Neural cell (in vitro differentiated cells): ENCODE measurements around the gene TPTE. TPM values are rescaled to one million over a fixed set of nuclear protein-coding genes. Genes with fewer than 3 reads are reported as not detected.
"Not testable (repeated sequence)": the region's sequence is repeated elsewhere in the genome, so short reads cannot be mapped to it uniquely, and the experiment has no call there.

Experiments
- H2AFZ ChIP-seq: fragments of 200-600, 300-800 bp; sonication (generic), shearing (Covaris generic); 2 replicates; pipeline ENCODE4 v1.6.0; 2014; ENCODE audit warnings: low read depth, mild to moderate bottlenecking, antibody characterized with exemption, low read length, moderate library complexity
- H3F3A ChIP-seq: fragments of 200-600 bp; shearing (Covaris generic); 2 replicates; pipeline ENCODE4 v1.6.1; 2016; ENCODE audit warnings: mild to moderate bottlenecking, moderate library complexity, mixed read lengths, antibody characterized with exemption, low read length; ENCODE audit not compliant: insufficient read depth, poor library complexity, severe bottlenecking
- H3K27ac ChIP-seq: fragments of 200-600, 300-800 bp; sonication (generic), shearing (Covaris generic); 2 replicates; pipeline ENCODE4 v1.5.1; 2014; ENCODE audit warnings: mild to moderate bottlenecking, low read length, moderate library complexity
- H3K27me3 ChIP-seq: fragments of 300-800, 200-600 bp; sonication (generic), shearing (Covaris generic); 2 replicates; pipeline ENCODE4 v1.6.0; 2014; ENCODE audit warnings: mild to moderate bottlenecking, low read depth, low read length, moderate library complexity; ENCODE audit not compliant: insufficient read depth
- H3K36me3 ChIP-seq: fragments of 300-800, 200-600 bp; sonication (generic), shearing (Covaris generic); 2 replicates; pipeline ENCODE4 v1.5.1; 2014; ENCODE audit warnings: mild to moderate bottlenecking, antibody characterized with exemption, low read length, moderate library complexity; ENCODE audit not compliant: insufficient read depth
- H3K4me2 ChIP-seq: fragments of 300-800, 200-600 bp; sonication (generic), shearing (Covaris generic); 2 replicates; pipeline ENCODE4 v1.6.0; 2014; ENCODE audit warnings: mild to moderate bottlenecking, low read length
- H3K4me3 ChIP-seq: fragments of 300-800, 200-600 bp; sonication (generic), shearing (Covaris generic); 2 replicates; pipeline ENCODE4 v1.5.1; 2014; ENCODE audit warnings: mild to moderate bottlenecking, low read length, moderate library complexity
- H3K79me2 ChIP-seq: fragments of 200-600 bp; shearing (Covaris generic); replicated peaks from 2 replicates; pipeline ENCODE4 v1.6.0; 2014; ENCODE audit warnings: mild to moderate bottlenecking, low read length, moderate library complexity; ENCODE audit not compliant: insufficient read depth
- H3K9ac ChIP-seq: fragments of 300-800, 200-600 bp; sonication (generic), shearing (Covaris generic); 2 replicates; pipeline ENCODE4 v1.6.1; 2016; ENCODE audit warnings: mild to moderate bottlenecking, low read length, mixed read lengths
- H3K9me2 ChIP-seq: fragments of 200-600 bp; shearing (Covaris generic); 2 replicates; pipeline ENCODE4 v1.6.1; 2016; ENCODE audit warnings: mild to moderate bottlenecking, low read length, mixed read lengths; ENCODE audit not compliant: insufficient read depth
- H3K9me3 ChIP-seq: fragments of 200-600, 300-800 bp; sonication (generic), shearing (Covaris generic); 2 replicates; pipeline ENCODE4 v1.6.1; 2016; ENCODE audit warnings: mild to moderate bottlenecking, mixed run types, low read length, moderate library complexity, mixed read lengths
- H4K20me1 ChIP-seq: fragments of 200-600 bp; shearing (Covaris generic); 2 replicates; pipeline ENCODE4 v1.6.1; 2016; ENCODE audit warnings: mild to moderate bottlenecking, mixed run types; ENCODE audit not compliant: insufficient read depth
- EP300 ChIP-seq: fragments of 450-650 bp; conservative IDR thresholded peaks from 2 replicates; pipeline ENCODE4 v1.6.1; 2014; ENCODE audit warnings: antibody characterized with exemption, mild to moderate bottlenecking, moderate library complexity; ENCODE audit not compliant: poor library complexity, severe bottlenecking
- EZH2 ChIP-seq: fragments of 200-600, 300-800 bp; shearing (Covaris generic), sonication (generic); IDR thresholded peaks from 2 replicates; pipeline ENCODE4 v1.6.1; 2014; ENCODE audit warnings: antibody characterized with exemption, low read length, borderline replicate concordance, mild to moderate bottlenecking; ENCODE audit not compliant: insufficient read depth, poor library complexity, severe bottlenecking
- MXI1 ChIP-seq: fragments of 450-650 bp; conservative IDR thresholded peaks from 2 replicates; pipeline ENCODE4 v1.6.1; 2014; ENCODE audit warnings: antibody characterized with exemption, mild to moderate bottlenecking; ENCODE audit not compliant: poor library complexity, severe bottlenecking
- POLR2AphosphoS5 ChIP-seq: IDR thresholded peaks from 2 replicates; pipeline ENCODE4 v1.6.1; 2012
- RAD21 ChIP-seq: fragments of 450-650 bp; conservative IDR thresholded peaks from 2 replicates; pipeline ENCODE4 v1.6.1; 2014; ENCODE audit warnings: antibody characterized with exemption, mild to moderate bottlenecking, moderate library complexity
- SMC3 ChIP-seq: fragments of 450-650 bp; conservative IDR thresholded peaks from 2 replicates; pipeline ENCODE4 v1.6.1; 2014; ENCODE audit warnings: antibody characterized with exemption, mild to moderate bottlenecking, moderate library complexity; ENCODE audit not compliant: poor library complexity
- TAF1 ChIP-seq: IDR thresholded peaks from 2 replicates; pipeline ENCODE4 v1.6.1; 2012; ENCODE audit warnings: low read depth
- polyA plus RNA-seq: library from polyadenylated mRNA; depleted of rRNA; stranded (reverse); fragments of >200 nt; gene quantifications from 2 replicates; pipeline ENCODE4 v1.2.3, GENCODE V29; 2014
- TF ChIP-seq, protein P1 (sequence below): fragments of 450-650 bp; IDR thresholded peaks from 2 replicates; pipeline ENCODE4 v1.5.1; 2014; ENCODE audit warnings: antibody characterized with exemption, mild to moderate bottlenecking, moderate library complexity; ENCODE audit not compliant: poor library complexity, severe bottlenecking
- TF ChIP-seq, protein P2 (sequence below): IDR thresholded peaks from 2 replicates; pipeline ENCODE4 v1.6.1; 2012; ENCODE audit warnings: borderline replicate concordance

TPTE gene
- polyA plus RNA-seq, 1 donor from 2014 or later: not detected

DNA sequence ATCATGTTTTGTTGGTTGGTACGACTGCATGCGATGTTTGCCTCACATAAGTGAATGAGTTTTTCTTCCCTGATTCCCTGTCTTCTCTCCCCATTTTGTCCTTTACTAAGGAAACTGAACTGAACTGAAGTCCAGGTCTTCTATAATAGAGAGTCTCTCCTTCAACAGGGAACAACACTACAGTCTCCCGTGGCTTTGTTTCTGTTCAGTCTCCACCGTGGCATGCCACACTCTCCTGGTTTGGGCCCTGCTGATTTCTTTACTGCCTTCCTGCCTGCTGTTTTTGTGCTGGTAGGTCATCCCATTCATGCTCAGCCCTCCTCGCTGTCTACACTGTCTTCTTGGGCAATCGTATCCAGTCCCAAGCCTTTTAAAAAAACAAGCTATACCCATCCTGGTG is 92.9 kb downstream of the TPTE start:
- H4K20me1 ChIP-seq, H3K79me2 ChIP-seq, H3K9ac ChIP-seq, H3K27me3 ChIP-seq, H2AFZ ChIP-seq, H3K36me3 ChIP-seq, H3K9me3 ChIP-seq, H3K4me3 ChIP-seq, H3F3A ChIP-seq, H3K27ac ChIP-seq, H3K9me2 ChIP-seq, H3K4me2 ChIP-seq: not testable (repeated sequence)

DNA sequence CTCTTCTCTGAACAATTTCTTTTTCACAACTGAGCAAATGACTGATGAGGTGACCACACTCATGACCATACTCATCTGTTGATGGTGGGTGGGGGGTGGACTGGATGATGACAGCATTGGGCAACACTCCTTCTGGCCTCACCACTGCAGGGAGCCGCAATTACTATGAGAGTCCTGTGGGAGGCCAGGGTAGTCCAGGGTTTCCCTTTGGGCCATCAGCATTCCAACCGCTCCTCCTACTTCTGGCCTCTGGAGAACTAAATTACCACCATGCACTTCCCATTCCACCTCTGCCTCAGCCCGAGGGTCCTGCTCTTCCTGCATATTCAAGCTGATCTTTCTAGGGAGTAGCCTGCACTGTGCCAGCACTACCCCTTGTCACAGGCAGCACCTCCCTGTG is 94.7 kb downstream of the TPTE start:
- not testable (repeated sequence) for H2AFZ ChIP-seq, H3K4me3 ChIP-seq, H3K27me3 ChIP-seq, H3F3A ChIP-seq, H3K9me3 ChIP-seq, H3K9ac ChIP-seq, H3K36me3 ChIP-seq, H3K79me2 ChIP-seq, H3K9me2 ChIP-seq, H3K4me2 ChIP-seq, H4K20me1 ChIP-seq, H3K27ac ChIP-seq

DNA sequence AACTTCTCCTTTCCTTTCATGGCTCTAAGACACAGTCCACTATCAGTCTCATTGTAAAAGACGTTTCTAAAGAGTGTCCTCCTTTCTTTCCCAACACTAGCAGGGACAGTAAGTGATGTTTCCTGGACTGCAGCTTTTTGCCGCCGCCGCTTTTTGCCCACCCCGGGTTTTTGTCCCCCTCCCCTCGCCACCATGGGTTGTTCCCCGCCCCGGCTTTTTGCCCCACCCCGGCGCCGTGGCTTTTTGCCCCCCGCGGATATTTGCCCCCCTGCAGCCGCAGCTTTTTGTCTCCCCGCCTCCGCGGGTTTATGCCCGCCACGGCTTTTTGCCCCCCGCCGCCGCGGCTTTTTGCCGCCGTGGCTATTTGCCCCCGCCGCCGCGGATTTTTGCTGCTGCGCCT is 95.2 kb downstream of the TPTE start:
- TF ChIP-seq, protein P1, sequence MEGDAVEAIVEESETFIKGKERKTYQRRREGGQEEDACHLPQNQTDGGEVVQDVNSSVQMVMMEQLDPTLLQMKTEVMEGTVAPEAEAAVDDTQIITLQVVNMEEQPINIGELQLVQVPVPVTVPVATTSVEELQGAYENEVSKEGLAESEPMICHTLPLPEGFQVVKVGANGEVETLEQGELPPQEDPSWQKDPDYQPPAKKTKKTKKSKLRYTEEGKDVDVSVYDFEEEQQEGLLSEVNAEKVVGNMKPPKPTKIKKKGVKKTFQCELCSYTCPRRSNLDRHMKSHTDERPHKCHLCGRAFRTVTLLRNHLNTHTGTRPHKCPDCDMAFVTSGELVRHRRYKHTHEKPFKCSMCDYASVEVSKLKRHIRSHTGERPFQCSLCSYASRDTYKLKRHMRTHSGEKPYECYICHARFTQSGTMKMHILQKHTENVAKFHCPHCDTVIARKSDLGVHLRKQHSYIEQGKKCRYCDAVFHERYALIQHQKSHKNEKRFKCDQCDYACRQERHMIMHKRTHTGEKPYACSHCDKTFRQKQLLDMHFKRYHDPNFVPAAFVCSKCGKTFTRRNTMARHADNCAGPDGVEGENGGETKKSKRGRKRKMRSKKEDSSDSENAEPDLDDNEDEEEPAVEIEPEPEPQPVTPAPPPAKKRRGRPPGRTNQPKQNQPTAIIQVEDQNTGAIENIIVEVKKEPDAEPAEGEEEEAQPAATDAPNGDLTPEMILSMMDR: no peak
- TF ChIP-seq, protein P2, sequence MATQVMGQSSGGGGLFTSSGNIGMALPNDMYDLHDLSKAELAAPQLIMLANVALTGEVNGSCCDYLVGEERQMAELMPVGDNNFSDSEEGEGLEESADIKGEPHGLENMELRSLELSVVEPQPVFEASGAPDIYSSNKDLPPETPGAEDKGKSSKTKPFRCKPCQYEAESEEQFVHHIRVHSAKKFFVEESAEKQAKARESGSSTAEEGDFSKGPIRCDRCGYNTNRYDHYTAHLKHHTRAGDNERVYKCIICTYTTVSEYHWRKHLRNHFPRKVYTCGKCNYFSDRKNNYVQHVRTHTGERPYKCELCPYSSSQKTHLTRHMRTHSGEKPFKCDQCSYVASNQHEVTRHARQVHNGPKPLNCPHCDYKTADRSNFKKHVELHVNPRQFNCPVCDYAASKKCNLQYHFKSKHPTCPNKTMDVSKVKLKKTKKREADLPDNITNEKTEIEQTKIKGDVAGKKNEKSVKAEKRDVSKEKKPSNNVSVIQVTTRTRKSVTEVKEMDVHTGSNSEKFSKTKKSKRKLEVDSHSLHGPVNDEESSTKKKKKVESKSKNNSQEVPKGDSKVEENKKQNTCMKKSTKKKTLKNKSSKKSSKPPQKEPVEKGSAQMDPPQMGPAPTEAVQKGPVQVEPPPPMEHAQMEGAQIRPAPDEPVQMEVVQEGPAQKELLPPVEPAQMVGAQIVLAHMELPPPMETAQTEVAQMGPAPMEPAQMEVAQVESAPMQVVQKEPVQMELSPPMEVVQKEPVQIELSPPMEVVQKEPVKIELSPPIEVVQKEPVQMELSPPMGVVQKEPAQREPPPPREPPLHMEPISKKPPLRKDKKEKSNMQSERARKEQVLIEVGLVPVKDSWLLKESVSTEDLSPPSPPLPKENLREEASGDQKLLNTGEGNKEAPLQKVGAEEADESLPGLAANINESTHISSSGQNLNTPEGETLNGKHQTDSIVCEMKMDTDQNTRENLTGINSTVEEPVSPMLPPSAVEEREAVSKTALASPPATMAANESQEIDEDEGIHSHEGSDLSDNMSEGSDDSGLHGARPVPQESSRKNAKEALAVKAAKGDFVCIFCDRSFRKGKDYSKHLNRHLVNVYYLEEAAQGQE: no peak
- no peak for TF ChIP-seq POLR2AphosphoS5
- no peak for TF ChIP-seq SMC3
- TF ChIP-seq MXI1: no peak
- TF ChIP-seq RAD21: no peak
- TF ChIP-seq EP300: no peak
- no peak for TF ChIP-seq TAF1
- no peak for TF ChIP-seq EZH2
- H3K9ac ChIP-seq: no peak overlapping the region
- H3K36me3 ChIP-seq: no peaks in the 10 kb centered on the region
- no peak overlapping the region for H3K4me3 ChIP-seq
- H3K9me2 ChIP-seq: no peaks in the 10 kb centered on the region
- H2AFZ ChIP-seq: no peak overlapping the region
- no peak overlapping the region for H3K27ac ChIP-seq
- H3K79me2 ChIP-seq: no peaks in the 10 kb centered on the region
- no peaks in the 10 kb centered on the region for H3K27me3 ChIP-seq
- no peak overlapping the region for H3K4me2 ChIP-seq
- no peaks in the 10 kb centered on the region for H4K20me1 ChIP-seq
- no peaks in the 10 kb centered on the region for H3F3A ChIP-seq
- H3K9me3 ChIP-seq: peaks cover 5% of the 10 kb centered on the region

- H3K27ac ChIP-seq, H3K9me2 ChIP-seq, H3F3A ChIP-seq, H2AFZ ChIP-seq, H3K4me3 ChIP-seq, H3K27me3 ChIP-seq, H4K20me1 ChIP-seq, H3K36me3 ChIP-seq, H3K9me3 ChIP-seq, H3K9ac ChIP-seq, H3K79me2 ChIP-seq, H3K4me2 ChIP-seq: not testable (repeated sequence)
These were observed 95.9 kb downstream of the TPTE start for GRCh38 chr21:10617133-10617752.
